Measurements from ENCODE around the gene RAF1. TPM values are rescaled to one million over a fixed set of nuclear protein-coding genes. Genes with fewer than 3 reads are reported as not detected.

The RAF1 gene
- total and polyA plus RNA-seq, 2 donors (not counting 1 experiment from before 2014, with no cell fraction given): 84.3 to 126 TPM

DNA sequence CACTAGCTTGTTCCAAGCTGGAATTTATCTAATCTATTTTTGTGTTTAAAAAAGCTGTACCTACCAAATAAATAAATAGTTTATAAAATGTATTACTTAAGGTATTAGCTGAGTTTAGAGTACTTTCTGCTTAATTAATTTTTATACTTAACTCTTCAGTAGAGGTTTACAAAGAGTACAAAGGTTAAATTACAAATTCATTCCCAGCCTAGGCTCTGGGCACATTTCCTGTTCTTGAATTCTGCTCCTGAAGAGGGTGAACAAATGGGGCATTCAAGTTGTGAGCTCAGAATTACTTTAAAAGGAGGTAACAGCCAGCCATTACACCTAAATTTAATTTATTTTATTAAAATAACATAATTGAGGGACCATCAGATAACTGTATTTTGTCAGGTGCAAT is 80.6 kb downstream of the RAF1 start:
- CTCF ChIA-PET: interaction anchor here (1.5 to 1.6 kb wide), 2 partner anchors 18 to 448 kb away, joined by 3 read pairs; no protein-coding TSS in a partner anchor
- no peak for ATAC-seq (ENCODE audit: low read depth)

DNA sequence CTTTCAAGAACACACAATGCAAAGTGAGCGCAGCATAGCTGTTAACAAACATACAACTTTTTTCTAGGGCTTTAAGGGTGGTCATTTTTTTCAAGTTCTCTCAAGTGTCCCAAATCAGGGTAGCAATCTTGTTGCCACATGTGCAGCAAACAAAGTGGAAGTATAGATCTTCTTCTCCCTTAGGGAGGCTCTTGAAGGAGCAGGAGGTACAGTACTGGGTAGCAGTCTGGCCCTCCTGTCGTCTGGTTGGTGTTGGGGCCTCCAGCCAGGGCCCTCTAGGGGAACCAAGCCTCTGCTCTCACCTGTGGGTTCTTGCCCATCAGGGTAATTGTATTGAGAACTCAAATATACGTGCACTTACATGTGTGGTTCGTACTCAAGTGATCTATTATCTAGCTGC is 81.2 kb downstream of the RAF1 start:
- Mint-ChIP-seq H3K9me3 (ENCODE audit: insufficient read depth) (no peaks in the 10 kb centered on the region), H3K27me3 (no peaks in the 10 kb centered on the region), H3K4me3 (no peak overlapping the region), H3K27ac (no peak overlapping the region), H3K4me1 (peaks cover 13% of the 10 kb centered on the region)
- Histone ChIP-seq H3K4me3 (ENCODE audit: control extremely low read depth in 1 of 5, extremely low read depth in 1 of 5, insufficient read depth in 1 of 5, low read depth in 2 of 5, low read length in 4 of 5) (no peak overlapping the region), H4K20me1 (ENCODE audit: control insufficient read depth, insufficient read depth, low read length, poor library complexity, severe bottlenecking) (no peaks in the 10 kb centered on the region), H3K27ac (ENCODE audit: low read length in 2 of 2) (no peak overlapping the region), H2AFZ (ENCODE audit: insufficient read depth, low read depth, low read length, poor library complexity, severe bottlenecking) (no peak overlapping the region), H3K79me2 (ENCODE audit: control insufficient read depth, insufficient read depth, low read length) (no peaks in the 10 kb centered on the region), H3K9me3 (ENCODE audit: control extremely low read depth in 1 of 3, control insufficient read depth in 2 of 3, insufficient read depth in 1 of 3, low read length in 2 of 3) (peaks cover 0 to 1% (median 0%) of the 10 kb centered on the region in 3 donors), H3K4me2 (replicated peaks; ENCODE audit: low read depth, low read length, poor library complexity, severe bottlenecking) (no peak overlapping the region), H3K36me3 (replicated peaks in 1 of 2; ENCODE audit: control extremely low read depth in 1 of 2, control insufficient read depth in 1 of 2, extremely low read depth in 1 of 2, insufficient read depth in 2 of 2, low read length in 1 of 2) (peaks cover 7 to 81% of the 10 kb centered on the region in 2 experiments), H3K4me1 (ENCODE audit: control insufficient read depth in 2 of 2, insufficient read depth in 2 of 2, low read length in 2 of 2) (peaks cover 3 to 6% of the 10 kb centered on the region in 2 donors), H3K9ac (ENCODE audit: low read length) (no peak overlapping the region), H3K27me3 (replicated peaks in 1 of 4; ENCODE audit: control extremely low read depth in 1 of 4, control insufficient read depth in 3 of 4, insufficient read depth in 4 of 4, low read length in 3 of 4) (no peaks in the 10 kb centered on the region)
- TF ChIP-seq, protein P1, sequence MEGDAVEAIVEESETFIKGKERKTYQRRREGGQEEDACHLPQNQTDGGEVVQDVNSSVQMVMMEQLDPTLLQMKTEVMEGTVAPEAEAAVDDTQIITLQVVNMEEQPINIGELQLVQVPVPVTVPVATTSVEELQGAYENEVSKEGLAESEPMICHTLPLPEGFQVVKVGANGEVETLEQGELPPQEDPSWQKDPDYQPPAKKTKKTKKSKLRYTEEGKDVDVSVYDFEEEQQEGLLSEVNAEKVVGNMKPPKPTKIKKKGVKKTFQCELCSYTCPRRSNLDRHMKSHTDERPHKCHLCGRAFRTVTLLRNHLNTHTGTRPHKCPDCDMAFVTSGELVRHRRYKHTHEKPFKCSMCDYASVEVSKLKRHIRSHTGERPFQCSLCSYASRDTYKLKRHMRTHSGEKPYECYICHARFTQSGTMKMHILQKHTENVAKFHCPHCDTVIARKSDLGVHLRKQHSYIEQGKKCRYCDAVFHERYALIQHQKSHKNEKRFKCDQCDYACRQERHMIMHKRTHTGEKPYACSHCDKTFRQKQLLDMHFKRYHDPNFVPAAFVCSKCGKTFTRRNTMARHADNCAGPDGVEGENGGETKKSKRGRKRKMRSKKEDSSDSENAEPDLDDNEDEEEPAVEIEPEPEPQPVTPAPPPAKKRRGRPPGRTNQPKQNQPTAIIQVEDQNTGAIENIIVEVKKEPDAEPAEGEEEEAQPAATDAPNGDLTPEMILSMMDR (IDR thresholded peaks at IDR 0.05): no peak
- no peak for TF ChIP-seq EZH2 (IDR thresholded peaks at IDR 0.05; ENCODE audit: borderline replicate concordance, insufficient read depth, low read depth, low read length, poor library complexity, severe bottlenecking)
- 96% methylated on average over 3 of the region's 4 CpGs for WGBS (ENCODE audit: insufficient coverage)
- POLR2A ChIA-PET: no interaction called here
- CTCF ChIA-PET: interaction anchor here (1.6 kb wide), 1 partner anchor 447 kb away, joined by 3 read pairs; no protein-coding TSS in a partner anchor
- intact Hi-C loops (cut with micrococcal nuclease): loop anchor here (2.0 kb wide), 1 partner anchor 20 kb away; no protein-coding TSS in a partner anchor
- no peak for ATAC-seq (ENCODE audit: low read depth)
- no peak for DNase-seq

More for the DNA sequence above, 80.6 kb downstream of the RAF1 start:
- Histone ChIP-seq H3K27me3 (replicated peaks in 1 of 4; ENCODE audit: control extremely low read depth in 1 of 4, control insufficient read depth in 3 of 4, insufficient read depth in 4 of 4, low read length in 3 of 4) (no peaks in the 10 kb centered on the region), H3K9ac (ENCODE audit: low read length) (no peak overlapping the region), H4K20me1 (ENCODE audit: control insufficient read depth, insufficient read depth, low read length, poor library complexity, severe bottlenecking) (no peaks in the 10 kb centered on the region), H3K9me3 (ENCODE audit: control extremely low read depth in 1 of 3, control insufficient read depth in 2 of 3, insufficient read depth in 1 of 3, low read length in 2 of 3) (no peaks in the 10 kb centered on the region), H3K4me3 (ENCODE audit: control extremely low read depth in 1 of 5, extremely low read depth in 1 of 5, insufficient read depth in 1 of 5, low read depth in 2 of 5, low read length in 4 of 5) (no peak overlapping the region), H3K36me3 (replicated peaks in 1 of 2; ENCODE audit: control extremely low read depth in 1 of 2, control insufficient read depth in 1 of 2, extremely low read depth in 1 of 2, insufficient read depth in 2 of 2, low read length in 1 of 2) (peaks cover 7 to 84% of the 10 kb centered on the region in 2 experiments), H3K4me2 (replicated peaks; ENCODE audit: low read depth, low read length, poor library complexity, severe bottlenecking) (no peak overlapping the region), H3K27ac (ENCODE audit: low read length in 2 of 2) (no peak overlapping the region), H3K4me1 (ENCODE audit: control insufficient read depth in 2 of 2, insufficient read depth in 2 of 2, low read length in 2 of 2) (peaks cover 3 to 6% of the 10 kb centered on the region in 2 donors), H2AFZ (ENCODE audit: insufficient read depth, low read depth, low read length, poor library complexity, severe bottlenecking) (no peak overlapping the region), H3K79me2 (ENCODE audit: control insufficient read depth, insufficient read depth, low read length) (no peaks in the 10 kb centered on the region)
- H3K9me3 Mint-ChIP-seq (ENCODE audit: insufficient read depth): no peaks in the 10 kb centered on the region
- no peak for DNase-seq
- no peak for TF ChIP-seq EZH2 (IDR thresholded peaks at IDR 0.05; ENCODE audit: borderline replicate concordance, insufficient read depth, low read depth, low read length, poor library complexity, severe bottlenecking)
- TF ChIP-seq, protein P1 (IDR thresholded peaks at IDR 0.05): no peak
- H3K4me1 Mint-ChIP-seq: peaks cover 13% of the 10 kb centered on the region
- POLR2A ChIA-PET: no interaction called here
- H3K27ac Mint-ChIP-seq: no peak overlapping the region
- H3K4me3 Mint-ChIP-seq: no peak overlapping the region
- intact Hi-C loops (cut with micrococcal nuclease): loop anchor here (2.0 kb wide), 1 partner anchor 20 kb away; no protein-coding TSS in a partner anchor
- H3K27me3 Mint-ChIP-seq: no peaks in the 10 kb centered on the region

Measured in B cell (primary cell).